HepG2 (cell line): ENCODE results near the gene PEX10. TPM values are rescaled to one million over a fixed set of nuclear protein-coding genes. Genes with fewer than 3 reads are reported as not detected.

Source experiments
- ARNT ChIP-seq: fragments of 450-650 bp; IDR thresholded peaks from 2 replicates; pipeline ENCODE4 v1.6.1; 2017
- GATAD2A ChIP-seq: IDR thresholded peaks from 2 replicates; pipeline ENCODE4 v1.6.1; 2016
- GTF3A ChIP-seq: sonication (generic); formaldehyde crosslinking; conservative IDR thresholded peaks from 2 replicates; pipeline ENCODE4 v1.4.0; 2020; ENCODE audit warnings: mild to moderate bottlenecking, missing genetic modification reagents
- KDM2A ChIP-seq: sonication (generic); formaldehyde crosslinking; IDR thresholded peaks from 2 replicates; pipeline ENCODE4 v1.4.0; 2020; ENCODE audit warnings: low read depth, missing genetic modification reagents, borderline replicate concordance
- KDM5B ChIP-seq: sonication (generic); formaldehyde crosslinking; IDR thresholded peaks from 2 replicates; pipeline ENCODE4 v1.4.0; 2020; ENCODE audit warnings: missing genetic modification reagents, mild to moderate bottlenecking, borderline replicate concordance
- MIER3 ChIP-seq: IDR thresholded peaks from 2 replicates; pipeline ENCODE4 v1.6.1; 2016; ENCODE audit warnings: missing compliant biosample characterization, borderline replicate concordance
- MXD3 ChIP-seq: IDR thresholded peaks from 2 replicates; pipeline ENCODE4 v1.6.1; 2016; ENCODE audit warnings: mild to moderate bottlenecking, missing biosample characterization, missing genetic modification reagents
- NFKBIZ ChIP-seq: IDR thresholded peaks from 2 replicates; pipeline ENCODE4 v1.6.1; 2018; ENCODE audit warnings: missing genetic modification reagents, missing compliant biosample characterization
- RXRB ChIP-seq: IDR thresholded peaks from 2 replicates; pipeline ENCODE4 v1.6.1; 2016; ENCODE audit warnings: borderline replicate concordance, missing genetic modification reagents, missing compliant biosample characterization
- SRSF1 ChIP-seq: fragments of 200-400 bp; formaldehyde crosslinking; optimal IDR thresholded peaks from 2 replicates; pipeline ENCODE3; 2017; ENCODE audit warnings: mild to moderate bottlenecking, low read depth, low read length, moderate library complexity
- TAF1 ChIP-seq: sonication (generic); formaldehyde crosslinking; IDR thresholded peaks from 2 replicates; pipeline ENCODE4 v1.4.0; 2020; ENCODE audit warnings: missing genetic modification reagents
- TEAD3 ChIP-seq: optimal IDR thresholded peaks from 2 replicates; pipeline ENCODE3; 2016; ENCODE audit warnings: borderline replicate concordance
- ZBTB39 ChIP-seq: sonication (generic); formaldehyde crosslinking; IDR thresholded peaks from 2 replicates; pipeline ENCODE4 v1.5.0; 2020; ENCODE audit warnings: missing genetic modification reagents
- ZNF12 ChIP-seq: sonication (generic); formaldehyde crosslinking; IDR thresholded peaks from 2 replicates; pipeline ENCODE4 v1.5.0; 2020; ENCODE audit warnings: missing genetic modification reagents
- ZNF225 ChIP-seq: sonication (generic); formaldehyde crosslinking; IDR thresholded peaks from 2 replicates; pipeline ENCODE4 v1.4.0; 2020; ENCODE audit warnings: mild to moderate bottlenecking, missing genetic modification reagents
- ZNF275 ChIP-seq: sonication (generic); formaldehyde crosslinking; IDR thresholded peaks from 2 replicates; pipeline ENCODE4 v1.8.0; 2022; ENCODE audit warnings: missing genetic modification reagents, mild to moderate bottlenecking, inconsistent platforms, borderline replicate concordance
- ZNF614 ChIP-seq: IDR thresholded peaks from 2 replicates; pipeline ENCODE4 v1.6.1; 2018; ENCODE audit warnings: missing biosample characterization, missing genetic modification reagents, inconsistent platforms, borderline replicate concordance
- ZNF772 ChIP-seq: sonication (generic); formaldehyde crosslinking; IDR thresholded peaks from 2 replicates; pipeline ENCODE4 v1.5.0; 2020; ENCODE audit warnings: mild to moderate bottlenecking, missing genetic modification reagents
- polyA plus RNA-seq, 8 experiments: library from polyadenylated mRNA; depleted of rRNA in 3 of 8; stranded (reverse) in 7 of 8; unstranded in 1 of 8; fragments of >200 nt; fragmentation: Illumina TruSeq in 4 of 8; extraction: Trizol in 4 of 8; gene quantifications; 2 replicates each; pipeline versions ENCODE4 v1.2.1 to v1.2.3, GENCODE V29; 2011 to 2016; ENCODE audit warnings: low read depth in 4 of 8, missing spikeins in 1 of 8, mixed read lengths in 1 of 8; ENCODE audit not compliant: insufficient read depth in 1 of 8
- total RNA-seq, 5 experiments: library from RNA; depleted of rRNA; stranded (reverse); fragments of >200 nt; fragmentation: Illumina TruSeq; extraction: Trizol; gene quantifications; 2 replicates each; pipeline ENCODE4 v1.2.3, GENCODE V29; 2016; ENCODE audit warnings: low read depth in 1 of 5
- TF ChIP-seq, protein P1 (sequence below): sonication (generic); formaldehyde crosslinking; IDR thresholded peaks from 2 replicates; pipeline ENCODE4 v1.4.0; 2020; ENCODE audit warnings: mild to moderate bottlenecking, missing genetic modification reagents

The PEX10 gene
- total and polyA plus RNA-seq, 2 of the 13 experiments (the other 11 are each of a cell fraction or from before 2014, with no cell fraction given) = 16.1 to 39.6 TPM

DNA sequence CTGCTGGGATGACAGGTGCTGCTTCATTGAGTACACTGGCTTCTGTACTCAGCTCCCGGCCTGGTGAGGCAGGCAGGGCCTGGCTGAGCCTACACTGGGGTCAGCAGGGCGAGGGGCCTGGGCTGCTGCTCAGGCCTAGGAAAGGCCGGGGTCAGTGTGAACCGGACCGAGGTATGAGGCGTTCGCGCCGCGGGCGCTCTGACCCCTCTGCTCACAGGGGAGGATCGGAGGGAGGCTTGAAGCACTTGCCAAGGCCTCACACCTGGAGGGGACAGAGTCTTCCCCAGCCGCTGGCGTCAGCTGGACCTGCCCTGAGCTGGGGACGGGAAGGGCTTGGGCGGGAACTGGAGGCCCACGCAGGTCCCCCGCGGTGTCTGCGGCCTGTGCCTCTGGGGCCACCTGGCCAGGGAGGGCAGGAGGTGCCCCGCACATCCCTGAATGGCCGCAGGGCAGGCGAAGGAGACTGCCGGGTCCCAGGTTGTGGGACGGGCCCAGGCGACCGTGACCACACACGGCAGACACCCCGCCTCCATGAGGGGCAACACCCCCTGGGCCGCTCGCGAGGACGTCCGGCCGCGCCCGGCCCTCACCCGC, 466 bp downstream of the PEX10 start (continued):
- TF ChIP-seq KDM5B (CRISPR knock-in tag) (no peak), ARNT (no peak), GATAD2A (CRISPR knock-in tag) (no peak), MIER3 (CRISPR knock-in tag) (no peak), ZNF772 (CRISPR knock-in tag) (peak; percentile 7; the same call in 1 of the 2 replicates), ZNF614 (CRISPR knock-in tag) (0 out of 2 replicates have a peak, but pooled peaks have one; percentile 29), ZBTB39 (no peak), MXD3 (CRISPR knock-in tag) (no peak), NFKBIZ (CRISPR knock-in tag) (no peak), ZNF225 (no peak), ZNF275 (CRISPR knock-in tag) (0 out of 2 replicates have a peak, but pooled peaks have one; percentile 34), ZNF12 (CRISPR knock-in tag) (no peak), TEAD3 (no peak), KDM2A (CRISPR knock-in tag) (peak; percentile 11; the same call in 1 of the 2 replicates), TAF1 (CRISPR knock-in tag) (no peak), GTF3A (CRISPR knock-in tag) (no peak), SRSF1 (no peak), RXRB (CRISPR knock-in tag) (no peak)
- TF ChIP-seq, protein P1, sequence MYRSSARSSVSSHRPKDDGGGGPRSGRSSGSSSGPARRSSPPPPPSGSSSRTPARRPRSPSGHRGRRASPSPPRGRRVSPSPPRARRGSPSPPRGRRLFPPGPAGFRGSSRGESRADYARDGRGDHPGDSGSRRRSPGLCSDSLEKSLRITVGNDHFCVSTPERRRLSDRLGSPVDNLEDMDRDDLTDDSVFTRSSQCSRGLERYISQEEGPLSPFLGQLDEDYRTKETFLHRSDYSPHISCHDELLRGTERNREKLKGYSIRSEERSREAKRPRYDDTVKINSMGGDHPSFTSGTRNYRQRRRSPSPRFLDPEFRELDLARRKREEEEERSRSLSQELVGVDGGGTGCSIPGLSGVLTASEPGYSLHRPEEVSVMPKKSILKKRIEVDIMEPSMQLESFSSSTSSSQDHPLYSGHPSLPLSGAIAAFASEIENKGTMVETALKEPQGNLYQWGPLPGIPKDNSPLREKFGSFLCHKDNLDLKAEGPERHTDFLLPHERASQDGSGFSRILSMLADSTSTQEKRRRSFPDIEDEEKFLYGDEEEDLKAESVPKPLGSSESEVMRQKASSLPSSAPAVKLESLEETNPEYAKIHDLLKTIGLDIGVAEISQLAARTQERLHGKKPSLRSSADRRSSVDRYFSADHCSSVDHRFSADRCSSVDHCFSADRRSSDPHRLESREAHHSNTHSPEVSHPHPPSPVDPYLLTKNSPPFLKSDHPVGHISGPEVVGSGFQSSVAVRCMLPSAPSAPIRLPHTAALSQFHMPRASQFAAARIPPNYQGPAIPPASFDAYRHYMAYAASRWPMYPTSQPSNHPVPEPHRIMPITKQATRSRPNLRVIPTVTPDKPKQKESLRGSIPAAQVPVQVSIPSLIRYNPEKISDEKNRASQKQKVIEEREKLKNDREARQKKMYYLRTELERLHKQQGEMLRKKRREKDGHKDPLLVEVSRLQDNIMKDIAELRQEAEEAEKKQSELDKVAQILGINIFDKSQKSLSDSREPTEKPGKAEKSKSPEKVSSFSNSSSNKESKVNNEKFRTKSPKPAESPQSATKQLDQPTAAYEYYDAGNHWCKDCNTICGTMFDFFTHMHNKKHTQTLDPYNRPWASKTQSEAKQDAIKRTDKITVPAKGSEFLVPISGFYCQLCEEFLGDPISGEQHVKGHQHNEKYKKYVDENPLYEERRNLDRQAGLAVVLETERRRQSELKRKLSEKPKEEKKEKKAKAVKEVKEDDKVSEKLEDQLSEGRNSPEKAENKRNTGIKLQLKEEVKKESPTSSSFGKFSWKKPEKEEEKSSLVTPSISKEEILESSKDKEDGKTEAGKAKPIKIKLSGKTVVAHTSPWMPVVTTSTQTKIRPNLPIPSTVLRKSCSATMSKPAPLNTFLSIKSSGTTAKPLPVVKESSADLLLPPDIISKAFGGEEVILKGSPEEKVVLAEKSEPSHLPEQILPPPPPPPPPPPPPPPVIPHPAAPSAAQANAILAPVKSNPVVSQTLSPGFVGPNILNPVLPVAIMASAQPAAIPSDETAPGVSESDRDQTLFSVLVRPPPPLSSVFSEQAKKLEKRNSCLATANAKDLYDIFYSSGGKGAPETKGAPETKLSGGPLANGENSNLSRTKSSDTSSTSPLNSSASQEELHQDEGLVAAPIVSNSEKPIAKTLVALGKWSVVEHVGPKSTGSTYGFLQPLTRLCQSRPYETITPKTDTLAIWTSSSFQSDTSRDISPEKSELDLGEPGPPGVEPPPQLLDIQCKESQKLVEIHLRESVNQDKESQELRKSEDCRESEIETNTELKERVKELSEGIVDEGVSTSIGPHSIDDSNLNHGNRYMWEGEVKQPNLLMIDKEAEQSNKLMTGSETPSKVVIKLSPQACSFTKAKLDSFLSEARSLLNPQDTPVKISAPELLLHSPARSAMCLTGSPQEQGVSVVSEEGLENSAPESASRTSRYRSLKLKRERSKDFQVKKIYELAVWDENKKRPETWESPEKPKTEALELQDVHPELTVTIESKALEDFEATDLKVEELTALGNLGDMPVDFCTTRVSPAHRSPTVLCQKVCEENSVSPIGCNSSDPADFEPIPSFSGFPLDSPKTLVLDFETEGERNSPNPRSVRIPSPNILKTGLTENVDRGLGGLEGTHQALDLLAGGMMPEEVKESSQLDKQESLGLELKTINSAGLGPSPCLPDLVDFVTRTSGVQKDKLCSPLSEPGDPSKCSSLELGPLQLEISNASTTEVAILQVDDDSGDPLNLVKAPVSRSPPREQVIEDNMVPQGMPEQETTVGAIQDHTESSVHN = no peak
